B cell (primary cell): ENCODE data around the gene TMEM139. TPM values are rescaled to one million over a fixed set of nuclear protein-coding genes. Genes with fewer than 3 reads are reported as not detected.

Experiments
- ATAC-seq: fragments of 200-7000 bp; cut with Tn5 transposase; one replicate; pipeline ENCODE4 v1.10.0; 2021; ENCODE audit warnings: low read depth, mild to moderate bottlenecking, moderate number of reproducible peaks, moderate library complexity
- CTCF ChIA-PET: fragments of 350-600 bp; sonication (Branson Sonifier 250); formaldehyde crosslinking; loops from one replicate; lab custom pipeline; 2021; ENCODE audit warnings: antibody characterized with exemption, inconsistent platforms; lab: Charles Lee
- POLR2A ChIA-PET: fragments of 350-600 bp; sonication (Branson Sonifier 250); formaldehyde crosslinking; loops from one replicate; lab custom pipeline; 2021; ENCODE audit warnings: antibody characterized with exemption; lab: Charles Lee
- DNase-seq: peaks from one replicate; pipeline ENCODE4 v3.0.0; 2013
- H2AFZ ChIP-seq: 2 replicates; pipeline ENCODE4 v1.6.1; 2012; ENCODE audit warnings: mild to moderate bottlenecking, low read depth, low read length; ENCODE audit not compliant: insufficient read depth, poor library complexity, severe bottlenecking
- H3K27ac ChIP-seq, 2 donors: 1 replicate in 1 of 2; 2 replicates in 1 of 2; pipeline ENCODE4 v1.5.1; 2012 to 2013; ENCODE audit warnings: low read length in 2 of 2, mild to moderate bottlenecking in 2 of 2, moderate library complexity in 1 of 2
- H3K27me3 ChIP-seq, 4 experiments: fragments of 200-600 bp in 1 of 4; sonication (generic) in 1 of 4; replicated peaks in 1 of 4; 1 replicate in 2 of 4; 2 replicates in 2 of 4; pipeline versions ENCODE4 v1.6.1 to v1.7.0; 2013 to 2016; ENCODE audit warnings: low read length in 3 of 4, mild to moderate bottlenecking in 2 of 4, mixed read lengths in 1 of 4, moderate library complexity in 1 of 4; ENCODE audit not compliant: insufficient read depth in 4 of 4, control insufficient read depth in 3 of 4; ENCODE audit errors: control extremely low read depth in 1 of 4
- H3K36me3 ChIP-seq, 2 experiments: replicated peaks in 1 of 2; 1 replicate in 1 of 2; 2 replicates in 1 of 2; pipeline versions ENCODE4 v1.6.1 to v1.7.1; 2013; ENCODE audit warnings: low read length in 1 of 2; ENCODE audit not compliant: insufficient read depth in 2 of 2, control insufficient read depth in 1 of 2; ENCODE audit errors: control extremely low read depth in 1 of 2, extremely low read depth in 1 of 2
- H3K4me1 ChIP-seq, 2 donors: fragments of 200-600 bp in 1 of 2; sonication (generic) in 1 of 2; 1 replicate in 1 of 2; 2 replicates in 1 of 2; pipeline versions ENCODE4 v1.5.1 to v1.6.1; 2013 to 2017; ENCODE audit warnings: low read length in 2 of 2; ENCODE audit not compliant: control insufficient read depth in 2 of 2, insufficient read depth in 2 of 2
- H3K4me2 ChIP-seq: replicated peaks from 2 replicates; pipeline ENCODE3; 2012; ENCODE audit warnings: mild to moderate bottlenecking, low read depth, low read length; ENCODE audit not compliant: poor library complexity, severe bottlenecking
- H3K4me3 ChIP-seq, 5 experiments: fragments of 200-600 bp in 1 of 5; sonication (generic) in 1 of 5; 1 replicate in 3 of 5; 2 replicates in 2 of 5; pipeline versions ENCODE4 v1.5.1 to v1.7.0; 2011 to 2016; ENCODE audit warnings: low read length in 4 of 5, mild to moderate bottlenecking in 4 of 5, low read depth in 2 of 5, control low read depth in 1 of 5, moderate library complexity in 1 of 5; ENCODE audit not compliant: insufficient read depth in 1 of 5; ENCODE audit errors: control extremely low read depth in 1 of 5, extremely low read depth in 1 of 5
- H3K79me2 ChIP-seq: fragments of 200-600 bp; sonication (generic); one replicate; pipeline ENCODE4 v1.6.0; 2016; ENCODE audit warnings: low read length; ENCODE audit not compliant: control insufficient read depth, insufficient read depth
- H3K9ac ChIP-seq: fragments of 200-600 bp; sonication (generic); 2 replicates; pipeline ENCODE4 v1.6.1; 2017; ENCODE audit warnings: mild to moderate bottlenecking, low read length, moderate library complexity
- H3K9me3 ChIP-seq, 3 donors: one replicate each; pipeline versions ENCODE4 v1.6.1 to v1.7.1; 2013; ENCODE audit warnings: low read length in 2 of 3; ENCODE audit not compliant: control insufficient read depth in 2 of 3, insufficient read depth in 1 of 3; ENCODE audit errors: control extremely low read depth in 1 of 3
- H4K20me1 ChIP-seq: 2 replicates; pipeline ENCODE4 v1.6.0; 2012; ENCODE audit warnings: mild to moderate bottlenecking, low read length; ENCODE audit not compliant: insufficient read depth, control insufficient read depth, poor library complexity, severe bottlenecking
- H3K27ac Mint-ChIP-seq: one replicate; pipeline ENCODE4 v1.8.0; 2021; ENCODE audit warnings: mixed read lengths
- H3K27me3 Mint-ChIP-seq: one replicate; pipeline ENCODE4 v1.8.0; 2021; ENCODE audit warnings: mixed read lengths
- H3K4me1 Mint-ChIP-seq: one replicate; pipeline ENCODE4 v1.8.0; 2021; ENCODE audit warnings: mixed read lengths
- H3K4me3 Mint-ChIP-seq: one replicate; pipeline ENCODE4 v1.8.0; 2021; ENCODE audit warnings: mixed read lengths
- H3K9me3 Mint-ChIP-seq: one replicate; pipeline ENCODE4 v1.8.0; 2022; ENCODE audit warnings: mixed read lengths; ENCODE audit not compliant: insufficient read depth
- CTCF ChIP-seq: fragments of 200-600 bp; IDR thresholded peaks from one replicate; pipeline ENCODE4 v1.8.0; 2022; ENCODE audit warnings: antibody characterized with exemption, mild to moderate bottlenecking
- EZH2 ChIP-seq: IDR thresholded peaks from 2 replicates; pipeline ENCODE4 v1.6.1; 2012; ENCODE audit warnings: borderline replicate concordance, low read depth, mild to moderate bottlenecking, moderate library complexity, low read length; ENCODE audit not compliant: insufficient read depth, poor library complexity, severe bottlenecking
- WGBS: methylation state at CpG from one replicate; pipeline ENCODE4 v1.1.5; 2013; ENCODE audit warnings: missing lambda C conversion rate; ENCODE audit not compliant: insufficient coverage; 5-methylcytosine and 5-hydroxymethylcytosine counted together
- intact Hi-C: fragments of 100-400 bp; cut with micrococcal nuclease; formaldehyde crosslinking; loops from one replicate; pipeline ENCODE4 v1.10.0; 2022
- polyA plus RNA-seq: library from polyadenylated mRNA; depleted of rRNA; stranded (reverse); fragments of >200 nt; gene quantifications from 2 replicates; pipeline ENCODE4 v1.2.3, GENCODE V29; 2012
- total RNA-seq, 2 donors: library from RNA; stranded (reverse); fragments of 120-200 nt in 1 of 2; gene quantifications; 1 replicate in 1 of 2; 2 replicates in 1 of 2; pipeline versions ENCODE4 v1.2.3 to v1.2.4, GENCODE V29; 2013 to 2022

TMEM139 gene
- total and polyA plus RNA-seq, 2 donors (not counting 1 experiment from before 2014, with no cell fraction given) = 0.12 TPM; not detected in 1

GRCh38 chr7:143323653-143324052 is 38.9 kb downstream of the TMEM139 start:
- Histone ChIP-seq H3K9me3 (no peaks in the 10 kb centered on the region), H3K27ac (no peak overlapping the region), H3K36me3 (no peaks in the 10 kb centered on the region), H3K27me3 (peaks cover 0 to 2% (median 0%) of the 10 kb centered on the region in 4 experiments), H3K79me2 (no peaks in the 10 kb centered on the region), H3K4me1 (peaks cover 18 to 34% of the 10 kb centered on the region in 2 donors), H3K4me2 (no peak overlapping the region), H3K4me3 (no peak overlapping the region), H3K9ac (no peak overlapping the region), H2AFZ (no peak overlapping the region), H4K20me1 (no peaks in the 10 kb centered on the region)
- intact Hi-C loops = loop anchor here (10.0 kb wide), 1 partner anchor 51 kb away; no protein-coding TSS in a partner anchor
- ChIA-PET CTCF (no interaction called here), POLR2A (interaction anchor here (0.7 kb wide), 1 partner anchor 22 kb away, joined by 3 read pairs; no protein-coding TSS in a partner anchor)
- ATAC-seq (no peak), DNase-seq (no peak)
- Mint-ChIP-seq H3K27ac (no peak overlapping the region), H3K4me3 (no peak overlapping the region), H3K9me3 (no peaks in the 10 kb centered on the region), H3K27me3 (no peaks in the 10 kb centered on the region), H3K4me1 (peaks cover 36% of the 10 kb centered on the region)
- TF ChIP-seq CTCF (no peak), EZH2 (no peak)
- 87% methylated on average over 10 of the region's 12 CpGs for WGBS

- no peak overlapping the region for H2AFZ ChIP-seq
- H3K4me2 ChIP-seq = peak overlapping the region; percentile 40
- peaks cover 18 to 36% of the 10 kb centered on the region in 2 donors for H3K4me1 ChIP-seq
- ATAC-seq (peak; percentile 62), DNase-seq (no peak)
- POLR2A ChIA-PET = interaction anchor here (1.0 kb wide), 1 partner anchor 529 kb away, joined by 3 read pairs; no protein-coding TSS in a partner anchor
- WGBS = no CpG with 5 or more reads among the region's 2 CpGs
- H3K27ac ChIP-seq = peak overlapping the region; percentile 57 to 69
- H3K4me3 ChIP-seq = no peak overlapping the region
- H3K9me3 Mint-ChIP-seq = no peaks in the 10 kb centered on the region
- CTCF ChIA-PET = interaction anchor here (0.9 to 1.1 kb wide), 3 partner anchors 26 to 85 kb away, joined by 3 to 4 read pairs (median 3); no protein-coding TSS in a partner anchor
- H3K4me3 Mint-ChIP-seq = peak overlapping the region; percentile 52
- no peak for TF ChIP-seq CTCF
- TF ChIP-seq EZH2 = no peak
- no peaks in the 10 kb centered on the region for H4K20me1 ChIP-seq
- intact Hi-C loops = loop anchor here (10.0 kb wide), 1 partner anchor 50 kb away; no protein-coding TSS in a partner anchor
- H3K79me2 ChIP-seq = no peaks in the 10 kb centered on the region
- H3K36me3 ChIP-seq = no peaks in the 10 kb centered on the region
- no peak overlapping the region for H3K9ac ChIP-seq
- H3K27me3 Mint-ChIP-seq = no peaks in the 10 kb centered on the region
- peaks cover 0 to 2% (median 0%) of the 10 kb centered on the region in 4 experiments for H3K27me3 ChIP-seq
- H3K9me3 ChIP-seq = no peaks in the 10 kb centered on the region
- peak overlapping the region; percentile 89 for H3K27ac Mint-ChIP-seq
- H3K4me1 Mint-ChIP-seq = peaks cover 37% of the 10 kb centered on the region
Measured at GRCh38 chr7:143325240-143325639, 40.5 kb downstream of the TMEM139 start.
